Stimulated activated CD4-positive, alpha-beta T cell treated with anti-CD3 and anti-CD28 coated beads, Interleukin-1b, Interleukin-23, amount 100 ng/mL, for 48 hours (primary cell): Measurements from ENCODE around the gene CTCFL.
"Not testable (repeated sequence)": the region's sequence is repeated elsewhere in the genome, so short reads cannot be mapped to it uniquely, and the experiment has no call there.

Experiments used
- DNase-seq: peaks from one replicate; pipeline ENCODE4 v3.0.0-alpha.2; 2020

The CTCFL gene

DNA sequence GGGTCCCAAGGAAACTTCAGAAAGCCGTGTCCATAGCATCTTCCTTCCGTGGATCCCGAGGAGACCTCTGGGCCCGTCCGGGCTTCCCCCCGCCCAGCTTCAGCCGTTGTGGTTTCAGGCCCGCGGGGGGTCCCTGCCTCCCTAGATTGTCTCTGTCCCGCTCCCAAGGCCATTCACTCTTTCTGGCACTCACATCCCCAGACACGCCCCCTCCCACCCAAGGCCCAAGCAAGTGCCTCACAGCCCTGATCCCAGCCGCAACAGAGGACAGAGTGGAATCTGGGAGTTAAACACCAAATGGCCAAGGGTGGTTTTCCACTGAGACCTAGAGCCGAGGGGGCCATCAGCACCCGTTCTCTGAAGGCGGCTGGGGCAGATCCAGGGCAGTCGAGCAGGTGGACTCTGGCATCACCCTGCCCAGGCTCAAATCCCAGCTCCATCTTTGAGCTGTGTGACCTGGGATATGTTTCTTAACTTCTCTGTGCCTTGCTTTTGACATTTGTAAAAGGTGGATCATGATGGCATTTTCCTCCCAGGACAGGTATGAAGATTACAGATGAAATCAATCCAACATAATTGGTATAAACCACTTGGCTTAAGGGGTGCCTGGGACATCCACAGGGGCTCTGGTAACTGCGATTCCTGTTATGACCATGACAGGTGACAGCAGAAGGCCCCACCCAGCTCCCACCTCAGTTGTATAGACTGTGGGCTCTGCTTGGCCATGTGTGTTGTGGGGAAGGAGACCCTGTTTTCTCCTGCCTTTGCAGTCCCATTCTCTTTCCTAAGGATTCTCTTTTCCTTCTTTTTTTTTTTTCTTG is 48.1 kb downstream of the CTCFL start:
- no peak for DNase-seq

GRCh38 chr20:57476084-57476526 is 48.8 kb downstream of the CTCFL start:
- no peak for DNase-seq

- DNase-seq = no peak
Observed at GRCh38 chr20:57475388-57476083, 49.4 kb downstream of the CTCFL start.

GRCh38 chr20:57474816-57475215 is 50.1 kb downstream of the CTCFL start:
- DNase-seq = no peak

- no peak for DNase-seq
Observed at GRCh38 chr20:57474205-57474604, 50.7 kb downstream of the CTCFL start.

DNA sequence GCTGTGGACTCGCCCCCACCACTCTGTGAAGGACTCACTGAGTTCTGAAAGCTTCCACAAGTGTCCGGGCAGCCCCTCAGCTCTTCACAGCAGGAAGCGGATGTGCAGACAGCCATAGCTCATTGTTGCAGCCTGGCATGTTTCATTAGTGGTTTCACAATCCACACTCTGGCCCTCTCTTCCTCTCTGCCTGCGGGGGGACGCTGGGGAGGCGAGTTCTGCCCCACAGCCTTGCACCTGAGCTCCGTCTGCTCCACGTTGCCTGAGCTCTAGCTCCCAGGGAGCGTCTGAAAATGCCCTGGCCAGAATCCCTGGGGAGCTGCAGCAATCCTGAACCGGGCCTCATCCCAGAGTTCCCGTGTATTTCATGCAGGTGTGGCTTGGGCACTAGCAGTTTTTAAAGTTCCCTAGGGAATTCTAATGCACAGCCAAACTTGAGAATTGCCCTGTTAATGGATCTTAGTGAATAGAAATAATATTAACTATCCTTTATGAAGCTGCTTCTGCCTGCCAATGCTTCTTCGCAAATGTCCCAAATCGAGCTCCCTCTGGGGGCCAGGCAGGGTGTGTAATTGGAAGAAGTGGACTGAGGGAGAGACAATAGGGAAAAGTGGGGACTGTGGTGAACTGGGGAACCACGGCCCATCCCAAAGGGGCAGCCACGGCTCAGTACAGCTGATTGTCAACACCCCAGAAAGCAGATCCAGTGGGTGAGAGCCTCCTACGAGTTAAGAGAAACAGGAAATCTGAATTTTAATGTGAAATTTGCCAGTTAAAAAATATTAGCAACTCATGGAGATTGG is 51.5 kb downstream of the CTCFL start:
- peak; percentile 15 for DNase-seq

DNA sequence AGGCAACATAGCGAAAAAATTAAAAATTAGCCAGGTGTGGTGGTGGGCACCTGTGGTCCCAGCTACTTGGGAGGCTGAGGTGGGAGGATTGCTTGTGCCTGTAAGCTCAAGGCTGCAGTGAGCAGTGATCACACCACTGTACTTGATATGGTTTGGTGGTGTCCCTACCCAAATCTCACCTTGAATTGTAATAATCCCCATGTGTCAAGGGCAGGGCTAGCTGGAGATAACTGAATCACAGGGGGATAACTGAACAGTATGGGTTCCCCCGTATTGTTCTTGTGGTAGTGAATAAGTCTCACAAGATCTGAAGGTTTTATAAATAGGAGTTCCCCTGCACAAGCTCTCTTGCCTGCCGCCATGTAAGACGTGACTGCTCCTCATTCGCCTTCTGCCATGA is 52.5 kb downstream of the CTCFL start:
- DNase-seq = not testable (repeated sequence)

DNA sequence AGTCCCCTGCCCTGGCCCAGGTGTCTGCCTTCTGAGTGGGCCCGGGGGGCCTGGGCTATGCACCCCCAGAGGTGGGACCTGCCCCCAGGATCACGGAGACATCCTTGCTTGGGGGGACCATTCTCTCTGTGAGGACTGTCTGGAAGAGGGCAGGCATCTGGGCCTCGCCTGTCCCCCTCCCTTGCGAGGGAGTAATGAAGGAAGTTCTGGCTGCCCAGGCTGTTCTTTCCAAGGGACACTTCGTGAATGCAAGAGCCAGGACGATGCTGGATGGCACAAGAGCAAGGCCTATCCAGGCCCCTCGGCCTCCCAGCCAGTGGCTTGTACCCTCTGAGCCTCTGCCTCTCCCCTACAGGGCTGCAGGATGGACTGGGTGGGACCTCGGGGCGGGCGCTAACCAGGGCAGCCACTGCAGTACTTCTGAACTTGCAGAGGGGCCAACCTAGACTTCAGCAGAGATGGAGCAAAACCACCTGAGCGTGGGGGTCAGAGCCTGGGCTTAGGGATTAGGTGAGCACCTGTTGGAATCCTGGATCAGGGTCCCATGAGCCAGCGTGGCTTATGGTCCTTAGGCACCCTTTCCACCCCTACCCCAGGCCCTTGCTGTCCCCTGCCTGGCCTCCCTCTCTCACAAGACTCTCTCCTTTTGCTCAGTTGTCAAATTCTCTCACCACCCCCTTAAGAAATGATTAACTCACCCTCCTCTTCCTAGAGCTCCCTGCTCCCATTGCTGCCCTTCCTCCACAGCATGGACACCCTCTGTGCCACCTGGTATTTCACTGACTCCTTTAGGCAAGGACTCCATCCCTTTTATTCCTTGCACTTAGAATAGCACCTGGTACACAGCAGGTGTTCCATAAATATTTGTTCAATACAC is 53.2 kb downstream of the CTCFL start:
- DNase-seq = no peak

DNA sequence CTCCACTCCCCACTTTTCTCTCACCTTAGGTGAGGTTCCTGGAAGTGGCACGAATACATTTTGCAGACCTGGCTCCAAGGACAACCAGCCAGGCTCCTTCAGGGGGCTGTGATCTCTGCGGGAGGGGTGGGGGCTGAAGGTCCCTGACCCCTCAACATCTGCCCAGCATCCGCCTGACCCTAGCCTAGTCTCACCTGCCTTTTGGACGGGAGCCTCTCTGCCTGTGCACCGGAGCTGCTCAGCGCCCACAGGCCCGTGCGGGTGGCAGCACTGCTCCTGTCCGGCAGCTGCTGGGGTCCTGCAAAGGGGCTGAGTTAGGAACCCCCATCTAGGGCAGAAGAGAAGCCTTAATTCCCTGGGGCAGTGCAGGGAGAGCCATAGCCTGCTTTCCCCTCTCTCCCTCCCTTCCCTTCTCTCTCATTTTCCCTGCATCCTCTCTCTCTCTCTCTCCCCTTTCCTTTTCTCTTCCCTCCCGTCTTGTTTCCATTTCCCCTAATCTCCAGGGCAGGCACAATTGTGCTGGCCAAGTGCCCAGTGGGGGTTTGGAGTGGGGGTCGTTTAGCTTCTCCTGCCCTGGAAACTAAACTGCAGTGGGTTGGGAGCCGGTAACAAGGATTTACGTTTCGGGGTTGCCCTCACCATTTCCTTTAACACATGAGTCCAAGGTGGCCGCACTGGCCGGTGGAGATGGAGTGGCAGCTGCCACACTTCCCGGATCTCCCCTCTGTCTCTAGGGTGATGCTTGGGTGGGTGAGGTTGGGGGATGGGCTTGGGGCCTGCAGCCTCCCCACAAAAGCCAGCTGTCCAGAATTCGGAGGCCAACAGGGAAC is 54.1 kb downstream of the CTCFL start:
- DNase-seq = no peak

DNA sequence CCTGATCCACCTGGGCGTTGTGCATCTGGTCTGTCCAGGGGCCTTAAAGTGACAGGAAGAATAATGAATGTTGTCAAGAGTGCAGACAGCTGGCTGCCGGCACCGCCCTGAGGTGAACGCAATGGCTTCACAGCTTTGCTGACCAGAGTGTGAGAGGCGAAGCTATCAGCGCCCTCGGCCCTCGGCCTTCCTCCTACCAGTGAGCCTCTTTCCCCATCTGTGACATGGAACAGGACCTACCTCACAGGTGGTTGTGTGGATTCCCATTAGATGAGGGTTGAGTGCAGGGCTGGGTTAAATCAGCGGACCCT is 54.8 kb downstream of the CTCFL start:
- no peak for DNase-seq

- no peak for DNase-seq
Observed at GRCh38 chr20:57469418-57470211, 55.3 kb downstream of the CTCFL start.

DNA sequence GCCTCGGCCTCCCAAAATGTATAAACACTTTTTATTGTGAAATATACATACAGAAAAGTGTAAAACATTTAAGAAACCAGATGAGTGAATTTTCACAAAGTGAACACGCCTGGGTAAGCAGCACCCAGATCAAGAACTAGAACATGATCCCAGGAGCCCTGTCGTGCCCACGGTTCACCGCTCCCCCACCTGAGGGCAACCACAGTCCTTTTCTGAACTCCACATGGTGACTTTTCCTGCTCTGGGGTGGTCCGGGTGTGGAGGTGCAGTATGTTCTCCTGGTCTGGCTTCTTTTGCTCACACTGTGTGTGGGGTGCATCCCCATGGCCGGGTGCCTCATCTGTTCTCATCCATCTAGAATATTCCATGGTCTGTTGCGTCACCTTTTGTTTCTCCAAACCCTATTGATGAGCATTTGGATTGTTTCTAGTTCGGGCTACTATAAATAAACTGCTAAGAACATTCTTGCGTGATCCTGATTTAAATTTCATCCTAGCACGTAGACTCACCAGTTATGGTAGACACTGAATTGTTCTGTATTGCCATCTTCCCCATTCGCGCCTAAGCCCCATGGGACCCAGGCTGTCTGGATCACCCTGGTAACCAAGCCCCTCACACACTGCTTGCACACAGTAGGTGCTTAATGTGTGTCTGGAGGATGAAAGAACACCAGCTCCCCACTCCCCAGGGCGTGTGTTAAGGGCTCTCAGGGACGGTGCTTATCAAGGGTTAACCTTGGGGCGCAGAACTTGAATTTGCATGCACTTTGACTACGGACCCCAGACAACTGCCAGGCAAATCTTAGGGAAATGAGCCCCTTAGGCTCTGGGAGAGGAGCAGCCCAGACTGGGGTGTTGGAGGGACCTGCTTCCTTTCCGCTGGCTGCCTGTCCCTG is 56.2 kb downstream of the CTCFL start:
- DNase-seq = no peak

- no peak for DNase-seq
Observed at GRCh38 chr20:57467742-57468141, 57.2 kb downstream of the CTCFL start.

GRCh38 chr20:57465943-57466342 is 59.0 kb downstream of the CTCFL start:
- DNase-seq = no peak

GRCh38 chr20:57465486-57465885 is 59.5 kb downstream of the CTCFL start:
- DNase-seq = no peak

DNA sequence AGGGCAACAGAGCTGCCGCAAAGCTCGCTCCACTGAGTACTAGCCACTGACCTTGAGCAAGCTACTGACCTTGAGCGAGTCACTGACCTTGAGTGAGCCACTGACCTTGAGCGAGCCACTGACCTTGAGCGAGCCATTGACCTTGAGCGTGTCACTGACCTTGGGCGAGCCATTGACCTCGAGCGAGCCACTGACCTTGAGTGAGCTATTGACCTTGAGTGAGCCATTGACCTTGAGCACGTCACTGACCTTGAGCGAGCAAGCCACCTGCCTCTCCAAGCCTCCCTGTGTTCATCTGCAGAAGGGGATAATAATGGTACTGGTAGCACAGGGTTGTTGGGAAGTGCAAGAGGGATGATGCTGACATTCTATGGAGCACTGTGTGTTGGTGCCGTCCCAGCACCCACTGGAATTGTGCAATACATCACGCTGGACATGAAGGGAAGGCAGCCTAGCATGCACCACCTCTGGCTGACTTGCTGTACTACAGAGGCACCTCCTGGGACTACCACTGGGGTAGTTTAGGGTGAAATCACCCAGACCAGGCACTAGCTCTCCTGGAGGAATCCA is 60.2 kb downstream of the CTCFL start:
- DNase-seq = no peak

- no peak for DNase-seq
Observed at GRCh38 chr20:57462781-57463180, 62.2 kb downstream of the CTCFL start.

- DNase-seq = no peak
Observed at GRCh38 chr20:57461726-57462125, 63.2 kb downstream of the CTCFL start.

- no peak for DNase-seq
Observed at GRCh38 chr20:57460781-57461465, 64.0 kb downstream of the CTCFL start.
